Measurements from ENCODE around the gene MPO.

MPO gene

DNA sequence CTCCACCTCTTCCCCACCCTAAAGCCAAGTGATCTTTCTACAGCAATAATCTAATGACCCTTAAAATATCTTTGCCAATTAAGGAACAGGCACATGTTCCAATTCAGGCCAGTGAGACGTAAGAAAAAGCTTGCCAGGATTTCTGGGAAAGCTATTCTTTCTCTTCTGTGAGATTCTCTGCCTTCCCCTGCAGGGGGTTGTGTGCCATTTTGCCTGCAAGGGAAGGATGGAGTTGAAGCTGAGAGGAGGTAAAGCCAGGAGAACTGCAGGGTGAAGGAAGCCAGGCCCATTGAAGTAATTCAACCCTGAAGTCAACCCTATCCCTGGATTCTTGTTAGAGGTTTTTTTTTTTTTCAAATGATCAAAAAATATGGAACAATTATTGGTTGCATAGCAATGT is 51.4 kb downstream of the MPO start:
- DNase-seq: no peak

GRCh38 chr17:58228679-58229078 is 52.1 kb downstream of the MPO start:
- DNase-seq: no peak

DNA sequence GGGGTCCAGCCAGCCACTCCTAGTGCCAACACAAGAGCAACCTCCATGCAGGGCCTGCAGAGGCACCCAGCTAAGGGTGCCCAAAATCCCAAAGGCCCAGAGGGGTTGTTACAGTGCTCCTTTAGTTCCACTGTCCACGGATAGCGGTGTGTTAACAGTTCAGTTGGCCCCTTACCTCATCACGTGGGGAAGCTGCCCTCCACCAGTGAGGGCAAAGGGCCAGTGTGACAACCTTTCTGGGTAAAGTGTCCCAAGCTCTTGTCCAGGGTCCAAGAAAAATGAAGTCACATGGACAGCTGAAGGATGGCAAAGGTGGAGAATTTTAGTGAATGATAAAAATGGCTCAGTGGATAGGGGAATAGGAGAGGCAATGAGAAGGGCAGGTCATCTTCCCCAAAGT is 53.0 kb downstream of the MPO start:
- no peak for DNase-seq

GRCh38 chr17:58224315-58224714 is 56.4 kb downstream of the MPO start:
- no peak for DNase-seq
